ENCODE results near the gene LY6G6F. TPM values are rescaled to one million over a fixed set of nuclear protein-coding genes. Genes with fewer than 3 reads are reported as not detected.
A peak's percentile ranks its signal among the peaks of the same experiment; 100 is the strongest.

Gene LY6G6F
- total and polyA plus RNA-seq, 2 of the 13 experiments (the other 11 are each of a cell fraction or from before 2014, with no cell fraction given), result not detected

DNA sequence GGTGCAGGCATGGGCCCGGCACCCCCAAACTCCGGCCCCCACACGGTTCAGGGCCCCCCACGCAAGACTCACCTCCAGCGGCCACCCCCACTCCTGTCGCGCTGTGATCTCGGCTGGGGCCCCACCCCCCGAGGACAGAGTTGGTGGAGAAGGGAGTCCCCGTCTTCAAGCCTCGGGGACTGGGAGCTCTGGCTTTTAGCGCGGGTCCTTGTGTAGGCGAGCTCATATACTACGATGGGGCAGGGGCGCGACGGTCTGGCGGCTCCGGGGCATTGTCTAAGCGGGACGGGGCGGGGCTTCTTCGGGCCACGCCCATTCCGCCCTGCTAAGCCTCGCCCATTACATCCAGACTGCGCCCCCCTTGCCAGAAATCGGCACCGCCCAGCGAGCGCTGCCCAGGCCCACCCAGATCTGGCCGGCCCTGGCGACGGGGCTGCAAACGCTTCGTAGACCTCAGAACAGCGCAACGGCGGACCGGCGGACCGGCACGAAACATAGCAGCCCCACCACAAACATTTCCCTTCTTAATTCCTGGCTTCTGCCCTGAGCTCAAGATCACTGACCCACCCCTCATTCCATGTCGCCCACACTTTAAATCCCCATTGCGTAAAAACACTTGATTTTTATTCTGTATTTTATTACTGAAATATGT is 23.4 kb downstream of the LY6G6F start (continued):
- TF ChIP-seq, protein P1, sequence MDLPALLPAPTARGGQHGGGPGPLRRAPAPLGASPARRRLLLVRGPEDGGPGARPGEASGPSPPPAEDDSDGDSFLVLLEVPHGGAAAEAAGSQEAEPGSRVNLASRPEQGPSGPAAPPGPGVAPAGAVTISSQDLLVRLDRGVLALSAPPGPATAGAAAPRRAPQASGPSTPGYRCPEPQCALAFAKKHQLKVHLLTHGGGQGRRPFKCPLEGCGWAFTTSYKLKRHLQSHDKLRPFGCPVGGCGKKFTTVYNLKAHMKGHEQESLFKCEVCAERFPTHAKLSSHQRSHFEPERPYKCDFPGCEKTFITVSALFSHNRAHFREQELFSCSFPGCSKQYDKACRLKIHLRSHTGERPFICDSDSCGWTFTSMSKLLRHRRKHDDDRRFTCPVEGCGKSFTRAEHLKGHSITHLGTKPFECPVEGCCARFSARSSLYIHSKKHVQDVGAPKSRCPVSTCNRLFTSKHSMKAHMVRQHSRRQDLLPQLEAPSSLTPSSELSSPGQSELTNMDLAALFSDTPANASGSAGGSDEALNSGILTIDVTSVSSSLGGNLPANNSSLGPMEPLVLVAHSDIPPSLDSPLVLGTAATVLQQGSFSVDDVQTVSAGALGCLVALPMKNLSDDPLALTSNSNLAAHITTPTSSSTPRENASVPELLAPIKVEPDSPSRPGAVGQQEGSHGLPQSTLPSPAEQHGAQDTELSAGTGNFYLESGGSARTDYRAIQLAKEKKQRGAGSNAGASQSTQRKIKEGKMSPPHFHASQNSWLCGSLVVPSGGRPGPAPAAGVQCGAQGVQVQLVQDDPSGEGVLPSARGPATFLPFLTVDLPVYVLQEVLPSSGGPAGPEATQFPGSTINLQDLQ (CRISPR knock-in tag; IDR thresholded peaks at IDR 0.05), result no peak
- TF ChIP-seq ZNF496 (CRISPR knock-in tag; IDR thresholded peaks at IDR 0.05; ENCODE audit: insufficient replicate concordance), result no peak
- TF ChIP-seq, protein P2, sequence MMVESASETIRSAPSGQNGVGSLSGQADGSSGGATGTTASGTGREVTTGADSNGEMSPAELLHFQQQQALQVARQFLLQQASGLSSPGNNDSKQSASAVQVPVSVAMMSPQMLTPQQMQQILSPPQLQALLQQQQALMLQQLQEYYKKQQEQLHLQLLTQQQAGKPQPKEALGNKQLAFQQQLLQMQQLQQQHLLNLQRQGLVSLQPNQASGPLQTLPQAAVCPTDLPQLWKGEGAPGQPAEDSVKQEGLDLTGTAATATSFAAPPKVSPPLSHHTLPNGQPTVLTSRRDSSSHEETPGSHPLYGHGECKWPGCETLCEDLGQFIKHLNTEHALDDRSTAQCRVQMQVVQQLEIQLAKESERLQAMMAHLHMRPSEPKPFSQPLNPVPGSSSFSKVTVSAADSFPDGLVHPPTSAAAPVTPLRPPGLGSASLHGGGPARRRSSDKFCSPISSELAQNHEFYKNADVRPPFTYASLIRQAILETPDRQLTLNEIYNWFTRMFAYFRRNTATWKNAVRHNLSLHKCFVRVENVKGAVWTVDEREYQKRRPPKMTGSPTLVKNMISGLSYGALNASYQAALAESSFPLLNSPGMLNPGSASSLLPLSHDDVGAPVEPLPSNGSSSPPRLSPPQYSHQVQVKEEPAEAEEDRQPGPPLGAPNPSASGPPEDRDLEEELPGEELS (CRISPR knock-in tag; IDR thresholded peaks at IDR 0.05), result 0 out of 2 replicates have a peak, but pooled peaks have one; percentile 11
- TF ChIP-seq EED (CRISPR knock-in tag; IDR thresholded peaks at IDR 0.05), result peak; percentile 91; the same call in 1 of the 2 replicates
- TF ChIP-seq ZNF33B (CRISPR knock-in tag; IDR thresholded peaks at IDR 0.05), result peak; percentile 34; the same call in 1 of the 2 replicates
- no peak; the same call in 1 of the 2 replicates for TF ChIP-seq GLI4 (CRISPR knock-in tag; IDR thresholded peaks at IDR 0.05; ENCODE audit: borderline replicate concordance)
- no peak for TF ChIP-seq MAFG (CRISPR knock-in tag; IDR thresholded peaks at IDR 0.05)
- peak; percentile 22 for TF ChIP-seq MED8 (CRISPR knock-in tag; IDR thresholded peaks at IDR 0.05; ENCODE audit: insufficient replicate concordance)
- no peak for TF ChIP-seq ZNF530 (CRISPR knock-in tag; IDR thresholded peaks at IDR 0.05; ENCODE audit: low read depth)
- no peak for TF ChIP-seq CBX5 (CRISPR knock-in tag; IDR thresholded peaks at IDR 0.05; ENCODE audit: borderline replicate concordance)
- TF ChIP-seq NFATC3 (CRISPR knock-in tag; IDR thresholded peaks at IDR 0.05), result 0 out of 2 replicates have a peak, but pooled peaks have one; percentile 4
- 0 out of 2 replicates have a peak, but pooled peaks have one; percentile 70 for TF ChIP-seq NCOA1 (CRISPR knock-in tag; IDR thresholded peaks at IDR 0.05)
- peak; percentile 37; the same call in 1 of the 2 replicates for TF ChIP-seq KAT8 (CRISPR knock-in tag; IDR thresholded peaks at IDR 0.05)
- TF ChIP-seq SOX6 (IDR thresholded peaks at IDR 0.05), result no peak
- TF ChIP-seq SOX6 (CRISPR knock-in tag; IDR thresholded peaks at IDR 0.05), result 0 out of 2 replicates have a peak, but pooled peaks have one; percentile 39
- no peak for TF ChIP-seq ZNF891 (CRISPR knock-in tag; IDR thresholded peaks at IDR 0.05)
- TF ChIP-seq ZNF121 (CRISPR knock-in tag; IDR thresholded peaks at IDR 0.05), result no peak
- no peak for TF ChIP-seq PHF20 (CRISPR knock-in tag; IDR thresholded peaks at IDR 0.05)
- TF ChIP-seq, protein P3, sequence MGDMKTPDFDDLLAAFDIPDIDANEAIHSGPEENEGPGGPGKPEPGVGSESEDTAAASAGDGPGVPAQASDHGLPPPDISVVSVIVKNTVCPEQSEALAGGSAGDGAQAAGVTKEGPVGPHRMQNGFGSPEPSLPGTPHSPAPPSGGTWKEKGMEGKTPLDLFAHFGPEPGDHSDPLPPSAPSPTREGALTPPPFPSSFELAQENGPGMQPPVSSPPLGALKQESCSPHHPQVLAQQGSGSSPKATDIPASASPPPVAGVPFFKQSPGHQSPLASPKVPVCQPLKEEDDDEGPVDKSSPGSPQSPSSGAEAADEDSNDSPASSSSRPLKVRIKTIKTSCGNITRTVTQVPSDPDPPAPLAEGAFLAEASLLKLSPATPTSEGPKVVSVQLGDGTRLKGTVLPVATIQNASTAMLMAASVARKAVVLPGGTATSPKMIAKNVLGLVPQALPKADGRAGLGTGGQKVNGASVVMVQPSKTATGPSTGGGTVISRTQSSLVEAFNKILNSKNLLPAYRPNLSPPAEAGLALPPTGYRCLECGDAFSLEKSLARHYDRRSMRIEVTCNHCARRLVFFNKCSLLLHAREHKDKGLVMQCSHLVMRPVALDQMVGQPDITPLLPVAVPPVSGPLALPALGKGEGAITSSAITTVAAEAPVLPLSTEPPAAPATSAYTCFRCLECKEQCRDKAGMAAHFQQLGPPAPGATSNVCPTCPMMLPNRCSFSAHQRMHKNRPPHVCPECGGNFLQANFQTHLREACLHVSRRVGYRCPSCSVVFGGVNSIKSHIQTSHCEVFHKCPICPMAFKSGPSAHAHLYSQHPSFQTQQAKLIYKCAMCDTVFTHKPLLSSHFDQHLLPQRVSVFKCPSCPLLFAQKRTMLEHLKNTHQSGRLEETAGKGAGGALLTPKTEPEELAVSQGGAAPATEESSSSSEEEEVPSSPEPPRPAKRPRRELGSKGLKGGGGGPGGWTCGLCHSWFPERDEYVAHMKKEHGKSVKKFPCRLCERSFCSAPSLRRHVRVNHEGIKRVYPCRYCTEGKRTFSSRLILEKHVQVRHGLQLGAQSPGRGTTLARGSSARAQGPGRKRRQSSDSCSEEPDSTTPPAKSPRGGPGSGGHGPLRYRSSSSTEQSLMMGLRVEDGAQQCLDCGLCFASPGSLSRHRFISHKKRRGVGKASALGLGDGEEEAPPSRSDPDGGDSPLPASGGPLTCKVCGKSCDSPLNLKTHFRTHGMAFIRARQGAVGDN (CRISPR knock-in tag; IDR thresholded peaks at IDR 0.05), result peak; percentile 87
- TF ChIP-seq TGIF2 (CRISPR knock-in tag; IDR thresholded peaks at IDR 0.05), result 0 out of 2 replicates have a peak, but pooled peaks have one; percentile 28
- no peak for TF ChIP-seq KDM4B (CRISPR knock-in tag; IDR thresholded peaks at IDR 0.05)
- TF ChIP-seq ZNF563 (CRISPR knock-in tag; IDR thresholded peaks at IDR 0.05), result peak; percentile 83
